ENCODE measurements around the gene ARHGEF33.

- no peak for TF ChIP-seq POLR2A (IDR thresholded peaks at IDR 0.05; ENCODE audit: low read depth)
- TF ChIP-seq CTCF (IDR thresholded peaks at IDR 0.05), result no peak
- TF ChIP-seq POLR2AphosphoS5 (IDR thresholded peaks at IDR 0.05), result no peak
These were observed 630 bp upstream of the ARHGEF33 start for GRCh38 chr2:38889045-38889444.
